K562 (cell line): ENCODE measurements around the gene MPV17L2. TPM values are rescaled to one million over a fixed set of nuclear protein-coding genes. Genes with fewer than 3 reads are reported as not detected.

Source experiments
- FOSL1 ChIP-seq: fragments of 200-800 bp; sonication (Bioruptor generic); conservative IDR thresholded peaks from 2 replicates; pipeline ENCODE4 v1.6.1; 2016; ENCODE audit warnings: missing genetic modification characterization, missing compliant biosample characterization
- GABPB1 ChIP-seq: sonication (generic); formaldehyde crosslinking; IDR thresholded peaks from 2 replicates; pipeline ENCODE4 v1.8.0; 2022; ENCODE audit warnings: mild to moderate bottlenecking, missing genetic modification reagents
- MAX ChIP-seq: sonication (generic); formaldehyde crosslinking; IDR thresholded peaks from 2 replicates; pipeline ENCODE4 v1.9.0; 2022; ENCODE audit warnings: mild to moderate bottlenecking, missing genetic modification reagents
- MTA1 ChIP-seq: fragments of 450-650 bp; IDR thresholded peaks from 2 replicates; pipeline ENCODE4 v1.6.1; 2017; ENCODE audit warnings: borderline replicate concordance
- NEUROD1 ChIP-seq: fragments of 150-350 bp; IDR thresholded peaks from 2 replicates; pipeline ENCODE4 v1.6.1; 2014; ENCODE audit warnings: borderline replicate concordance, low read length, low read depth; ENCODE audit not compliant: partially characterized antibody
- NR2C1 ChIP-seq, 2 experiments: fragments of 450-650 bp; IDR thresholded peaks; 2 replicates each; pipeline ENCODE4 v1.6.1; 2017; ENCODE audit warnings: mild to moderate bottlenecking in 2 of 2, antibody characterized with exemption in 1 of 2, inconsistent platforms in 1 of 2, missing compliant biosample characterization in 1 of 2, missing genetic modification characterization in 1 of 2
- NR2C2 ChIP-seq, 2 experiments: fragments of 200-800 bp in 1 of 2; sonication (Bioruptor generic) in 1 of 2; sonication (generic) in 1 of 2; formaldehyde crosslinking in 1 of 2; IDR thresholded peaks; 2 replicates each; pipeline versions ENCODE4 v1.6.1 to v1.8.0; 2016 to 2022; ENCODE audit warnings: mild to moderate bottlenecking in 1 of 2, missing compliant biosample characterization in 1 of 2, missing genetic modification characterization in 1 of 2, missing genetic modification reagents in 1 of 2
- POLR2A ChIP-seq: fragments of 450-650 bp; conservative IDR thresholded peaks from 2 replicates; pipeline ENCODE4 v1.6.1; 2016
- POLR3G ChIP-seq: IDR thresholded peaks from 2 replicates; pipeline ENCODE4 v1.6.1; 2011; ENCODE audit not compliant: insufficient read length, insufficient replicate concordance; ENCODE audit errors: extremely low read depth
- PTBP1 ChIP-seq: fragments of 200-400 bp; formaldehyde crosslinking; IDR thresholded peaks from 2 replicates; pipeline ENCODE4 v1.6.1; 2017; ENCODE audit warnings: low read depth, low read length
- SIN3A ChIP-seq, 2 experiments: fragments of 150-350 bp in 1 of 2; IDR thresholded peaks; 2 replicates each; pipeline ENCODE4 v1.6.1; 2011 to 2016; ENCODE audit warnings: borderline replicate concordance in 2 of 2, low read depth in 2 of 2, low read length in 2 of 2, mild to moderate bottlenecking in 2 of 2, moderate library complexity in 2 of 2; ENCODE audit not compliant: control insufficient read depth in 1 of 2
- TARDBP ChIP-seq: fragments of 450-650 bp; IDR thresholded peaks from 2 replicates; pipeline ENCODE4 v1.6.1; 2016
- TEAD1 ChIP-seq, 2 experiments: fragments of 450-650 bp in 1 of 2; sonication (generic) in 1 of 2; formaldehyde crosslinking; IDR thresholded peaks; 2 replicates each; pipeline versions ENCODE4 v1.4.0 to v1.8.0; 2020 to 2022; ENCODE audit warnings: mild to moderate bottlenecking in 2 of 2, missing genetic modification reagents in 1 of 2
- TEAD2 ChIP-seq: fragments of 450-650 bp; IDR thresholded peaks from 2 replicates; pipeline ENCODE4 v1.6.1; 2016; ENCODE audit warnings: missing genetic modification characterization, control low read depth, missing compliant biosample characterization
- YY1 ChIP-seq, 3 experiments: IDR thresholded peaks; 2 replicates each; pipeline ENCODE4 v1.6.1; 2011; ENCODE audit warnings: low read length in 2 of 3, mild to moderate bottlenecking in 2 of 3, moderate library complexity in 2 of 3, borderline replicate concordance in 1 of 3, control low read depth in 1 of 3, low read depth in 1 of 3; ENCODE audit not compliant: insufficient read depth in 3 of 3, insufficient replicate concordance in 2 of 3, control insufficient read depth in 1 of 3, insufficient read length in 1 of 3; ENCODE audit errors: extremely low read depth in 1 of 3
- ZNF764 ChIP-seq: fragments of 250-450 bp; sonication (Bioruptor Pico); IDR thresholded peaks from 2 replicates; pipeline ENCODE4 v1.4.0; 2020; ENCODE audit warnings: low read depth, mild to moderate bottlenecking, moderate library complexity
- ZNF766 ChIP-seq: fragments of 200-800 bp; sonication (Bioruptor generic); conservative IDR thresholded peaks from 2 replicates; pipeline ENCODE4 v1.6.1; 2016; ENCODE audit warnings: missing genetic modification characterization, missing compliant biosample characterization
- polyA plus RNA-seq, 8 experiments: library from polyadenylated mRNA; depleted of rRNA in 4 of 8; stranded (reverse) in 5 of 8; unstranded in 3 of 8; fragments of >200 nt; fragmentation: Nextera tagmentation in 2 of 8; fragmentation: Illumina TruSeq in 1 of 8; extraction: Ambion mirVana in 2 of 8; extraction: Trizol in 1 of 8; gene quantifications; 2 replicates each; pipeline versions ENCODE4 v1.2.1 to v1.2.3, GENCODE V29; 2011 to 2014; ENCODE audit warnings: inconsistent platforms in 1 of 8, missing spikeins in 1 of 8
- total RNA-seq, 7 experiments: library from RNA; depleted of rRNA in 6 of 7; stranded (reverse); fragments of >200 nt in 6 of 7; fragmentation: Illumina TruSeq in 2 of 7; extraction: Trizol in 2 of 7; gene quantifications; 2 replicates each; pipeline versions ENCODE4 v1.2.1 to v1.2.3, GENCODE V29; 2011 to 2021; ENCODE audit warnings: low replicate concordance in 1 of 7
- TF ChIP-seq, protein P1 (sequence below): fragments of 250-450 bp; sonication (Bioruptor Pico); IDR thresholded peaks from 2 replicates; pipeline ENCODE4 v1.5.0; 2020; ENCODE audit warnings: mild to moderate bottlenecking, borderline replicate concordance
- TF ChIP-seq, protein P2 (sequence below), 2 experiments: fragments of 250-450 bp in 1 of 2; fragments of 450-650 bp in 1 of 2; sonication (Bioruptor Pico) in 1 of 2; IDR thresholded peaks; 2 replicates each; pipeline versions ENCODE4 v1.6.1 to v1.8.0; 2016 to 2021; ENCODE audit warnings: mild to moderate bottlenecking in 2 of 2, moderate library complexity in 2 of 2, missing compliant biosample characterization in 1 of 2, missing genetic modification characterization in 1 of 2
- TF ChIP-seq, protein P3 (sequence below): sonication (generic); formaldehyde crosslinking; IDR thresholded peaks from 2 replicates; pipeline ENCODE4 v1.8.1; 2023; ENCODE audit warnings: mild to moderate bottlenecking, missing genetic modification reagents, moderate library complexity

Gene MPV17L2
- total and polyA plus RNA-seq, 9 of the 15 experiments (the other 6 are each of a cell fraction or from before 2014, with no cell fraction given): 10.6 to 60.2 (median 28.5) TPM

- TF ChIP-seq YY1 (IDR thresholded peaks at IDR 0.05; ENCODE audit: borderline replicate concordance in 1 of 3, control insufficient read depth in 1 of 3, extremely low read depth in 1 of 3, insufficient read depth in 3 of 3, insufficient read length in 1 of 3, insufficient replicate concordance in 2 of 3, low read depth in 1 of 3, low read length in 2 of 3): no peak
- TF ChIP-seq, protein P1, sequence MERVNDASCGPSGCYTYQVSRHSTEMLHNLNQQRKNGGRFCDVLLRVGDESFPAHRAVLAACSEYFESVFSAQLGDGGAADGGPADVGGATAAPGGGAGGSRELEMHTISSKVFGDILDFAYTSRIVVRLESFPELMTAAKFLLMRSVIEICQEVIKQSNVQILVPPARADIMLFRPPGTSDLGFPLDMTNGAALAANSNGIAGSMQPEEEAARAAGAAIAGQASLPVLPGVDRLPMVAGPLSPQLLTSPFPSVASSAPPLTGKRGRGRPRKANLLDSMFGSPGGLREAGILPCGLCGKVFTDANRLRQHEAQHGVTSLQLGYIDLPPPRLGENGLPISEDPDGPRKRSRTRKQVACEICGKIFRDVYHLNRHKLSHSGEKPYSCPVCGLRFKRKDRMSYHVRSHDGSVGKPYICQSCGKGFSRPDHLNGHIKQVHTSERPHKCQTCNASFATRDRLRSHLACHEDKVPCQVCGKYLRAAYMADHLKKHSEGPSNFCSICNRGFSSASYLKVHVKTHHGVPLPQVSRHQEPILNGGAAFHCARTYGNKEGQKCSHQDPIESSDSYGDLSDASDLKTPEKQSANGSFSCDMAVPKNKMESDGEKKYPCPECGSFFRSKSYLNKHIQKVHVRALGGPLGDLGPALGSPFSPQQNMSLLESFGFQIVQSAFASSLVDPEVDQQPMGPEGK (CRISPR knock-in tag): no peak
- TF ChIP-seq ZNF764 (CRISPR knock-in tag): no peak
- TF ChIP-seq NR2C1 (IDR thresholded peaks at IDR 0.05): peak; percentile 93
- peak; percentile 93 for TF ChIP-seq NR2C1 (tag; IDR thresholded peaks at IDR 0.05)
- TF ChIP-seq, protein P2, sequence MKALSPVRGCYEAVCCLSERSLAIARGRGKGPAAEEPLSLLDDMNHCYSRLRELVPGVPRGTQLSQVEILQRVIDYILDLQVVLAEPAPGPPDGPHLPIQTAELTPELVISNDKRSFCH (CRISPR knock-in tag; IDR thresholded peaks at IDR 0.05): no peak
- TF ChIP-seq, protein P2 (tag; IDR thresholded peaks at IDR 0.05): 0 out of 2 replicates have a peak, but pooled peaks have one; percentile 17
- peak; percentile 75 for TF ChIP-seq NR2C2 (CRISPR knock-in tag; IDR thresholded peaks at IDR 0.05)
- TF ChIP-seq NR2C2 (tag; IDR thresholded peaks at IDR 0.05): peak; percentile 95
- TF ChIP-seq POLR3G: no peak
- no peak; a peak in 1 of 4 replicates for TF ChIP-seq SIN3A (IDR thresholded peaks at IDR 0.05; ENCODE audit: borderline replicate concordance in 2 of 2, control insufficient read depth in 1 of 2, low read depth in 2 of 2, low read length in 2 of 2)
- TF ChIP-seq, protein P3, sequence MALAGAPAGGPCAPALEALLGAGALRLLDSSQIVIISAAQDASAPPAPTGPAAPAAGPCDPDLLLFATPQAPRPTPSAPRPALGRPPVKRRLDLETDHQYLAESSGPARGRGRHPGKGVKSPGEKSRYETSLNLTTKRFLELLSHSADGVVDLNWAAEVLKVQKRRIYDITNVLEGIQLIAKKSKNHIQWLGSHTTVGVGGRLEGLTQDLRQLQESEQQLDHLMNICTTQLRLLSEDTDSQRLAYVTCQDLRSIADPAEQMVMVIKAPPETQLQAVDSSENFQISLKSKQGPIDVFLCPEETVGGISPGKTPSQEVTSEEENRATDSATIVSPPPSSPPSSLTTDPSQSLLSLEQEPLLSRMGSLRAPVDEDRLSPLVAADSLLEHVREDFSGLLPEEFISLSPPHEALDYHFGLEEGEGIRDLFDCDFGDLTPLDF (CRISPR knock-in tag): peak; percentile 46; the same call in 1 of the 2 replicates
- TF ChIP-seq NEUROD1: no peak
- TF ChIP-seq TARDBP: no peak
- peak; percentile 10 for TF ChIP-seq POLR2A
- no peak for TF ChIP-seq TEAD2 (tag)
- TF ChIP-seq TEAD1 (CRISPR knock-in tag; IDR thresholded peaks at IDR 0.05): 0 out of 4 replicates have a peak, but pooled peaks of 1 of the 2 experiments have one; percentile 37
- 0 out of 2 replicates have a peak, but pooled peaks have one; percentile 20 for TF ChIP-seq MTA1
- peak; percentile 88; the same call in 1 of the 2 replicates for TF ChIP-seq PTBP1
- peak; percentile 65; the same call in 1 of the 2 replicates for TF ChIP-seq GABPB1 (CRISPR knock-in tag)
- TF ChIP-seq FOSL1 (tag): 0 out of 2 replicates have a peak, but pooled peaks have one; percentile 29
- no peak for TF ChIP-seq ZNF766 (CRISPR knock-in tag)
- TF ChIP-seq MAX (CRISPR knock-in tag): no peak
Observed at GRCh38 chr19:18193388-18194180, 566 bp downstream of the MPV17L2 start (continued).
